ENCODE results near the gene PIM1. TPM values are rescaled to one million over a fixed set of nuclear protein-coding genes. Genes with fewer than 3 reads are reported as not detected.

The PIM1 gene
- total RNA-seq, 4 donors from 2014 or later, result 13.1 to 54.5 (median 22.2) TPM

GRCh38 chr6:37168163-37168758, 1.7 kb upstream of the PIM1 start:
- Histone ChIP-seq H3K4me3 (replicated peaks in 1 of 3) (no peak overlapping the region), H3K27me3 (no peaks in the 10 kb centered on the region), H3K27ac (peak overlapping the region; percentile 80 to 88 (median 88)), H3K9me3 (no peaks in the 10 kb centered on the region), H3K36me3 (peaks cover 4 to 7% of the 10 kb centered on the region in 2 donors), H3K4me1 (peaks cover 13 to 26% of the 10 kb centered on the region in 2 donors)
- intact Hi-C loops (cut with DNase I), result loop anchor here (10.0 kb wide), 1 partner anchor 63 kb away; no protein-coding TSS in a partner anchor
- no peak for DNase-seq
- TF ChIP-seq POLR2A (IDR thresholded peaks at IDR 0.05), result no peak
- TF ChIP-seq CTCF (IDR thresholded peaks at IDR 0.05), result no peak
- whole genome bisulfite sequencing, 2 donors, result 88% methylated on average over 5 of the region's 5 CpGs

- peak in 1 of 2 donors; percentile 48 for DNase-seq
- intact Hi-C loops (cut with DNase I), result loop anchor here (10.0 kb wide), 1 partner anchor 64 kb away; no protein-coding TSS in a partner anchor
- H3K4me1 ChIP-seq, result peaks cover 13 to 33% of the 10 kb centered on the region in 2 donors
These were observed 999 bp upstream of the PIM1 start for GRCh38 chr6:37168811-37169495.

GRCh38 chr6:37170273-37171200, 585 bp downstream of the PIM1 start:
- no peak for TF ChIP-seq POLR2A (IDR thresholded peaks at IDR 0.05)
- TF ChIP-seq CTCF (IDR thresholded peaks at IDR 0.05), result peak in 5 of 6 experiments; percentile 16 to 28 (median 24)
- peak; percentile 65 to 66 for DNase-seq
- Histone ChIP-seq H3K4me3 (replicated peaks in 1 of 3) (peak overlapping the region; percentile 95 to 100 (median 96)), H3K27me3 (no peaks in the 10 kb centered on the region), H3K27ac (peak overlapping the region; percentile 87 to 95 (median 87)), H3K9me3 (no peaks in the 10 kb centered on the region), H3K36me3 (peaks cover 25 to 26% of the 10 kb centered on the region in 2 donors), H3K4me1 (peaks cover 13 to 37% of the 10 kb centered on the region in 2 donors)
- 1% methylated on average over 15 to 29 of the region's 92 CpGs for WGBS, 2 donors
- intact Hi-C loops (cut with DNase I), result loop anchor here (5.0 to 10.0 kb wide), 2 partner anchors 42 to 286 kb away; partner anchors contain the start of gene C6orf89

More at GRCh38 chr6:37168811-37169495, 999 bp upstream of the PIM1 start:
- no peak for TF ChIP-seq CTCF (IDR thresholded peaks at IDR 0.05)
- TF ChIP-seq POLR2A (IDR thresholded peaks at IDR 0.05), result no peak
- Histone ChIP-seq H3K27me3 (no peaks in the 10 kb centered on the region), H3K4me3 (replicated peaks in 1 of 3) (peak overlapping the region in 2 of 3 donors; percentile 45 to 56), H3K36me3 (peaks cover 11 to 14% of the 10 kb centered on the region in 2 donors), H3K27ac (peak overlapping the region; percentile 80 to 88 (median 88)), H3K9me3 (no peaks in the 10 kb centered on the region)
- 16 to 20% methylated on average over 22 to 25 of the region's 29 CpGs for WGBS, 2 donors

- Histone ChIP-seq H3K36me3 (peaks cover 25 to 26% of the 10 kb centered on the region in 2 donors), H3K27ac (peak overlapping the region; percentile 87 to 95 (median 87)), H3K4me3 (replicated peaks in 1 of 3) (peak overlapping the region; percentile 95 to 100 (median 96)), H3K27me3 (no peaks in the 10 kb centered on the region), H3K4me1 (peaks cover 13 to 37% of the 10 kb centered on the region in 2 donors), H3K9me3 (no peaks in the 10 kb centered on the region)
- WGBS, 2 donors, result 1% methylated on average over 9 to 21 of the region's 45 CpGs
- DNase-seq, result peak; percentile 66 to 71
- intact Hi-C loops (cut with DNase I), result loop anchor here (5.0 to 10.0 kb wide), 2 partner anchors 41 to 287 kb away; partner anchors contain the start of gene C6orf89
- TF ChIP-seq CTCF (IDR thresholded peaks at IDR 0.05) (no peak), POLR2A (IDR thresholded peaks at IDR 0.05) (peak in 1 of 2 donors; percentile 51)
These were observed 1.4 kb downstream of the PIM1 start for GRCh38 chr6:37171201-37171969.
